HT-29 (cell line): ENCODE measurements around the gene FKBP3. TPM values are rescaled to one million over a fixed set of nuclear protein-coding genes. Genes with fewer than 3 reads are reported as not detected.

Experiments used
- small RNA-seq: library from RNA; depleted of rRNA; stranded (forward); fragments of <200 nt; gene quantifications from one replicate; pipeline ENCODE3, GENCODE V24; 2014
- total RNA-seq: library from RNA; depleted of rRNA; stranded (reverse); fragments of >200 nt; shearing (Covaris generic); gene quantifications from 2 replicates; pipeline ENCODE4 v1.2.3, GENCODE V29; 2014; rRNA removed

The FKBP3 gene
- total RNA-seq, 1 experiment from 2014 or later, result 15.8 TPM

Small RNAs within 50 kb of the gene (small RNA-seq; reads per million reads assigned to genes)
- 1.4 reads per million, percentile 53 among the genes with 10 or more reads in this experiment for gene RF00151
- gene SNORD127, result 1,010 reads per million, percentile 99 among the genes with 10 or more reads in this experiment

Other genes starting within 250 kb of the FKBP3 start
- gene KLHL28, start 172.5 kb downstream of the FKBP3 start, total RNA-seq, result 1.4 and 1.8 TPM in 2 replicates
- 4.9 and 7.4 TPM in 2 replicates for gene TOGARAM1, start 172.3 kb downstream of the FKBP3 start, total RNA-seq
- gene PRPF39, start 50.4 kb downstream of the FKBP3 start, total RNA-seq, result 7.6 and 9.8 TPM in 2 replicates
- gene FANCM, start 1.4 kb upstream of the FKBP3 start, total RNA-seq, result 4.4 and 4.5 TPM in 2 replicates
- 8.0 and 13.4 TPM in 2 replicates for gene MIS18BP1, start 118.7 kb upstream of the FKBP3 start, total RNA-seq